Measurements from ENCODE around the gene ACYP2.

Gene ACYP2

GRCh38 chr2:54183972-54184371 is 68.6 kb downstream of the ACYP2 start:
- H4K20me1 ChIP-seq (ENCODE audit: insufficient read depth, low read length, poor library complexity, severe bottlenecking): no peaks in the 10 kb centered on the region
- H3K9me3 ChIP-seq (ENCODE audit: insufficient read depth, low read depth, low read length): no peaks in the 10 kb centered on the region
- no peak for TF ChIP-seq EZH2phosphoT487 (IDR thresholded peaks at IDR 0.05; ENCODE audit: borderline replicate concordance)
- no peak for TF ChIP-seq CTCF (conservative IDR thresholded peaks at IDR 0.05; ENCODE audit: low read length)
- H3F3A ChIP-seq (ENCODE audit: low read depth): no peaks in the 10 kb centered on the region
- no peaks in the 10 kb centered on the region for H3K4me1 ChIP-seq (ENCODE audit: insufficient read depth, low read length, poor library complexity, severe bottlenecking)
- no peaks in the 10 kb centered on the region for H3K79me2 ChIP-seq (ENCODE audit: insufficient read depth, low read length)
- H3K4me3 ChIP-seq (ENCODE audit: low read length, poor library complexity, severe bottlenecking): no peak overlapping the region
- no peak overlapping the region for H3K9ac ChIP-seq (ENCODE audit: low read depth, low read length, poor library complexity, severe bottlenecking)
- H3K4me2 ChIP-seq (ENCODE audit: low read depth, low read length, poor library complexity, severe bottlenecking): no peak overlapping the region
- H2AFZ ChIP-seq (ENCODE audit: low read length): no peak overlapping the region
- no peaks in the 10 kb centered on the region for H3K36me3 ChIP-seq (ENCODE audit: insufficient read depth, low read length)
- no peaks in the 10 kb centered on the region for H3K27me3 ChIP-seq (ENCODE audit: insufficient read depth, low read length, poor library complexity, severe bottlenecking)
- H3K9me2 ChIP-seq (replicated peaks; ENCODE audit: low read depth, low read length): no peaks in the 10 kb centered on the region

GRCh38 chr2:54185105-54185504 is 69.7 kb downstream of the ACYP2 start:
- Histone ChIP-seq H3K9ac (ENCODE audit: low read depth, low read length, poor library complexity, severe bottlenecking) (no peak overlapping the region), H2AFZ (ENCODE audit: low read length) (no peak overlapping the region), H3K79me2 (ENCODE audit: insufficient read depth, low read length) (no peaks in the 10 kb centered on the region), H3F3A (ENCODE audit: low read depth) (no peaks in the 10 kb centered on the region), H3K4me1 (ENCODE audit: insufficient read depth, low read length, poor library complexity, severe bottlenecking) (no peaks in the 10 kb centered on the region), H3K27me3 (ENCODE audit: insufficient read depth, low read length, poor library complexity, severe bottlenecking) (no peaks in the 10 kb centered on the region), H3K9me3 (ENCODE audit: insufficient read depth, low read depth, low read length) (no peaks in the 10 kb centered on the region), H3K9me2 (replicated peaks; ENCODE audit: low read depth, low read length) (no peaks in the 10 kb centered on the region), H4K20me1 (ENCODE audit: insufficient read depth, low read length, poor library complexity, severe bottlenecking) (no peaks in the 10 kb centered on the region), H3K36me3 (ENCODE audit: insufficient read depth, low read length) (no peaks in the 10 kb centered on the region), H3K4me2 (ENCODE audit: low read depth, low read length, poor library complexity, severe bottlenecking) (no peak overlapping the region), H3K4me3 (ENCODE audit: low read length, poor library complexity, severe bottlenecking) (no peak overlapping the region)
- TF ChIP-seq EZH2phosphoT487 (IDR thresholded peaks at IDR 0.05; ENCODE audit: borderline replicate concordance) (no peak), CTCF (conservative IDR thresholded peaks at IDR 0.05; ENCODE audit: low read length) (no peak)

- TF ChIP-seq CTCF (conservative IDR thresholded peaks at IDR 0.05; ENCODE audit: low read length): no peak
- TF ChIP-seq EZH2phosphoT487 (IDR thresholded peaks at IDR 0.05; ENCODE audit: borderline replicate concordance): no peak
- Histone ChIP-seq H3K27me3 (ENCODE audit: insufficient read depth, low read length, poor library complexity, severe bottlenecking) (no peaks in the 10 kb centered on the region), H3K4me1 (ENCODE audit: insufficient read depth, low read length, poor library complexity, severe bottlenecking) (no peaks in the 10 kb centered on the region), H3K79me2 (ENCODE audit: insufficient read depth, low read length) (no peaks in the 10 kb centered on the region), H3K4me3 (ENCODE audit: low read length, poor library complexity, severe bottlenecking) (no peak overlapping the region), H3K36me3 (ENCODE audit: insufficient read depth, low read length) (no peaks in the 10 kb centered on the region), H3K9me3 (ENCODE audit: insufficient read depth, low read depth, low read length) (no peaks in the 10 kb centered on the region), H3F3A (ENCODE audit: low read depth) (no peaks in the 10 kb centered on the region), H3K9me2 (replicated peaks; ENCODE audit: low read depth, low read length) (no peaks in the 10 kb centered on the region), H3K4me2 (ENCODE audit: low read depth, low read length, poor library complexity, severe bottlenecking) (no peak overlapping the region), H2AFZ (ENCODE audit: low read length) (no peak overlapping the region), H4K20me1 (ENCODE audit: insufficient read depth, low read length, poor library complexity, severe bottlenecking) (no peaks in the 10 kb centered on the region), H3K9ac (ENCODE audit: low read depth, low read length, poor library complexity, severe bottlenecking) (no peak overlapping the region)
Measured at GRCh38 chr2:54187331-54187730, 71.9 kb downstream of the ACYP2 start.
